SU-DHL-6 (cell line): ENCODE data around the gene CWH43.

Experiments used
- H2AFZ ChIP-seq: fragments of 200-600 bp; sonication (generic); 2 replicates; pipeline ENCODE4 v1.6.1; 2014; ENCODE audit warnings: low read depth, mild to moderate bottlenecking, moderate library complexity, mixed read lengths, antibody characterized with exemption, low read length; ENCODE audit not compliant: severe bottlenecking
- H3F3A ChIP-seq: fragments of 200-600 bp; shearing (Covaris generic); 2 replicates; pipeline ENCODE4 v1.6.0; 2016; ENCODE audit warnings: antibody characterized with exemption, mild to moderate bottlenecking; ENCODE audit not compliant: insufficient read depth
- H3K27ac ChIP-seq: fragments of 200-600 bp; sonication (generic); 2 replicates; pipeline ENCODE4 v1.5.1; 2016; ENCODE audit warnings: low read depth, mild to moderate bottlenecking, low read length, moderate library complexity, mixed read lengths
- H3K27me3 ChIP-seq: fragments of 200-600 bp; sonication (generic), shearing (Covaris generic); 2 replicates; pipeline ENCODE4 v1.6.0; 2014; ENCODE audit warnings: mild to moderate bottlenecking, low read length
- H3K36me3 ChIP-seq: fragments of 200-600 bp; sonication (generic); 2 replicates; pipeline ENCODE4 v1.6.1; 2014; ENCODE audit warnings: mild to moderate bottlenecking, low read length, mixed read lengths
- H3K4me2 ChIP-seq: fragments of 300-600, 200-600 bp; shearing (Covaris generic), sonication (generic); 2 replicates; pipeline ENCODE4 v1.6.0; 2014; ENCODE audit warnings: low read length, low read depth, mild to moderate bottlenecking; ENCODE audit not compliant: poor library complexity, severe bottlenecking
- H3K4me3 ChIP-seq: fragments of 200-600 bp; sonication (generic); 2 replicates; pipeline ENCODE4 v1.5.1; 2014; ENCODE audit warnings: antibody characterized with exemption, low read length, mild to moderate bottlenecking, mixed read lengths; ENCODE audit not compliant: insufficient read depth, poor library complexity, severe bottlenecking
- H3K79me2 ChIP-seq: fragments of 200-600 bp; sonication (generic); 2 replicates; pipeline ENCODE4 v1.6.1; 2014; ENCODE audit warnings: mild to moderate bottlenecking, low read length, moderate library complexity; ENCODE audit not compliant: insufficient read depth
- H3K9ac ChIP-seq: fragments of 200-600 bp; sonication (generic); 2 replicates; pipeline ENCODE4 v1.7.0; 2014; ENCODE audit warnings: mild to moderate bottlenecking, low read length
- H3K9me2 ChIP-seq: fragments of 200-600 bp; sonication (generic); replicated peaks from 2 replicates; pipeline ENCODE4 v1.6.1; 2014; ENCODE audit warnings: low read length; ENCODE audit not compliant: insufficient read depth
- H3K9me3 ChIP-seq: fragments of 200-600 bp; sonication (generic); 2 replicates; pipeline ENCODE4 v1.6.1; 2014; ENCODE audit warnings: low read length, mixed read lengths; ENCODE audit not compliant: insufficient read depth
- H4K20me1 ChIP-seq: fragments of 200-600 bp; sonication (generic); 2 replicates; pipeline ENCODE4 v1.6.1; 2014; ENCODE audit warnings: low read depth, mild to moderate bottlenecking, antibody characterized with exemption, low read length, moderate library complexity, mixed read lengths
- EZH2phosphoT487 ChIP-seq: fragments of 200-600 bp; sonication (generic), shearing (Covaris generic); conservative IDR thresholded peaks from 2 replicates; pipeline ENCODE4 v1.6.1; 2018; ENCODE audit warnings: mild to moderate bottlenecking, antibody characterized with exemption, low read length, moderate library complexity, mixed read lengths
- TF ChIP-seq, protein P1 (sequence below): fragments of 200-600 bp; sonication (generic); IDR thresholded peaks from one replicate; pipeline ENCODE4 v1.5.1; 2017; ENCODE audit warnings: antibody characterized with exemption, mild to moderate bottlenecking, low read length, moderate library complexity; ENCODE audit not compliant: insufficient read depth, poor library complexity, severe bottlenecking

The CWH43 gene

DNA sequence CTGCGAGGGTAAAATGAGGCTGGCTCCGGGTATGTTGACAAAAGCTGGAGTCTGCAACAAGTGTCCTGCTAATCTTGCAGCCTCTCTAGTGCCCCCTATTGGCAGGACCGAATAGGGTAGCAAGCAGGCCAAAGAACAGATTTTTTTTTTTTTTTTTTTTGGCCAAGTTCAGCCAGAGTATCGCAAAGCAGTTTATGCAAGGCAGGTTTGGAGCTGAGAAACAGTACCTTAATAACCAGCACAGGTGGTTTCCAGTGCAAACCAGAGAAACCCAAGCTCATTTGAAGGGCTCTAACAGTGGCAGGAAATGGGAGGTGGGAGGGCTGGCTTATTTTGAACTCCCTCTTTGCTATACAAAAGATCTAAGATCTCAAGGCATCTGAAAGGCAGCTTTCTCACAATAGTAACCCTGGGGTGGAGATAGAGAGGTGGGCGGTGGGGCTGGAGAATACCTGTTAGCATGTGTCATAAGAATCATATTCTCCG lies 41.3 kb upstream of the CWH43 start:
- Histone ChIP-seq H3K4me2 (no peak overlapping the region), H3K27ac (no peak overlapping the region)

DNA sequence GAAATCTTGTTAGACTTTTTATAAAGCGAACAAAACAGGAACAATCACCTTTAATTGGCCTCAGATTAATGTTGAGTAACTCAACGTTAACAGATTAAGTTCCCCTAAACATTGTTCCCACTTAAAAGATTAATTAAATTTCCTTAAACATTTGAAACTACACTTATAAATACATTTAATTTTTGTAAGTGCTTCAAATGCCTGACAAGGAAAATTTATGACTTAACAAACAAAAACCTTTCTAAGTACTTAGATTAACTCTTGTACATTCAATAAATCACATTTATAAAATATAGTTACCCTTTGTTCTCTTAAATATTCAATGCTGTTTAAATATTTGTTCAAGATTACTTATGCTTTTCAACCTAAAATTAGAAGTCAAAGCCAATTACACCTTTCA lies 40.1 kb upstream of the CWH43 start:
- Histone ChIP-seq H3K9me3 (no peaks in the 10 kb centered on the region), H3K9me2 (no peaks in the 10 kb centered on the region), H3F3A (no peaks in the 10 kb centered on the region), H3K27me3 (no peaks in the 10 kb centered on the region), H2AFZ (no peak overlapping the region), H4K20me1 (no peaks in the 10 kb centered on the region), H3K79me2 (no peaks in the 10 kb centered on the region), H3K36me3 (no peaks in the 10 kb centered on the region), H3K4me3 (no peak overlapping the region), H3K4me2 (no peak overlapping the region), H3K27ac (no peak overlapping the region), H3K9ac (no peak overlapping the region)
- no peak for TF ChIP-seq EZH2phosphoT487
- TF ChIP-seq, protein P1, sequence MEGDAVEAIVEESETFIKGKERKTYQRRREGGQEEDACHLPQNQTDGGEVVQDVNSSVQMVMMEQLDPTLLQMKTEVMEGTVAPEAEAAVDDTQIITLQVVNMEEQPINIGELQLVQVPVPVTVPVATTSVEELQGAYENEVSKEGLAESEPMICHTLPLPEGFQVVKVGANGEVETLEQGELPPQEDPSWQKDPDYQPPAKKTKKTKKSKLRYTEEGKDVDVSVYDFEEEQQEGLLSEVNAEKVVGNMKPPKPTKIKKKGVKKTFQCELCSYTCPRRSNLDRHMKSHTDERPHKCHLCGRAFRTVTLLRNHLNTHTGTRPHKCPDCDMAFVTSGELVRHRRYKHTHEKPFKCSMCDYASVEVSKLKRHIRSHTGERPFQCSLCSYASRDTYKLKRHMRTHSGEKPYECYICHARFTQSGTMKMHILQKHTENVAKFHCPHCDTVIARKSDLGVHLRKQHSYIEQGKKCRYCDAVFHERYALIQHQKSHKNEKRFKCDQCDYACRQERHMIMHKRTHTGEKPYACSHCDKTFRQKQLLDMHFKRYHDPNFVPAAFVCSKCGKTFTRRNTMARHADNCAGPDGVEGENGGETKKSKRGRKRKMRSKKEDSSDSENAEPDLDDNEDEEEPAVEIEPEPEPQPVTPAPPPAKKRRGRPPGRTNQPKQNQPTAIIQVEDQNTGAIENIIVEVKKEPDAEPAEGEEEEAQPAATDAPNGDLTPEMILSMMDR: no peak

More for the DNA sequence above, 41.3 kb upstream of the CWH43 start:
- no peaks in the 10 kb centered on the region for H3K79me2 ChIP-seq
- no peaks in the 10 kb centered on the region for H3F3A ChIP-seq
- TF ChIP-seq, protein P1: peak; percentile 59
- TF ChIP-seq EZH2phosphoT487: no peak
- no peaks in the 10 kb centered on the region for H3K9me3 ChIP-seq
- no peak overlapping the region for H3K9ac ChIP-seq
- H3K9me2 ChIP-seq: no peaks in the 10 kb centered on the region
- H3K4me3 ChIP-seq: no peak overlapping the region
- H4K20me1 ChIP-seq: no peaks in the 10 kb centered on the region
- no peaks in the 10 kb centered on the region for H3K36me3 ChIP-seq
- no peaks in the 10 kb centered on the region for H3K27me3 ChIP-seq
- H2AFZ ChIP-seq: no peak overlapping the region

DNA sequence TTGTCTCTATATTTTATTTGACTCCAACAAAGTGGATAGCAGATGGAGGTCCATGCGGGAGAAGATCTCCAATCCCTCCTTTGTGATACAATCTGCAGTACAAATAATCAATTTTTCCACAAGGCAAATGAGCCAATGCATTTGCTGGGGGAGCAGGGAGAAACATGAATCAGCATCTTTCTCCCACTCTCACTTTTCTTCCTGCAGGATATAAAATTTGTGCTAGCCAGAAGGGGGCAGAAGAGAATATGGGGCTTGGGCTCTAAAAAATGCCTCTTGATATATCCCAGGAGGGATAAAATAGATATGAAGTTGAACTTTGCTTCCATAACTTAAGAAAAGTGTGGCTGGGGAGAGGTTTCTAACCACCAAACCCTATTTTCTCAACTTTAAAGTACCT lies 38.3 kb upstream of the CWH43 start:
- Histone ChIP-seq H2AFZ (no peak overlapping the region), H3K9ac (no peak overlapping the region), H3K4me3 (no peak overlapping the region), H3K27ac (no peak overlapping the region), H3K36me3 (no peaks in the 10 kb centered on the region), H3K79me2 (no peaks in the 10 kb centered on the region), H3K4me2 (no peak overlapping the region), H3K27me3 (no peaks in the 10 kb centered on the region), H3K9me2 (no peaks in the 10 kb centered on the region), H4K20me1 (no peaks in the 10 kb centered on the region), H3K9me3 (no peaks in the 10 kb centered on the region), H3F3A (no peaks in the 10 kb centered on the region)
- TF ChIP-seq, protein P1: no peak
- no peak for TF ChIP-seq EZH2phosphoT487
